ENCODE measurements around the gene FAM131C. TPM values are rescaled to one million over a fixed set of nuclear protein-coding genes. Genes with fewer than 3 reads are reported as not detected.

The FAM131C gene
- total RNA-seq, 1 donor = 0.36 TPM

- Histone ChIP-seq H3K4me1 (ENCODE audit: insufficient read depth, low read length) (peaks cover 31% of the 10 kb centered on the region), H3K9me3 (ENCODE audit: low read depth, low read length) (no peaks in the 10 kb centered on the region), H2AFZ (ENCODE audit: low read length) (peak overlapping the region; percentile 40), H3K4me3 (ENCODE audit: insufficient read depth, low read length) (peak overlapping the region; percentile 66), H3K4me2 (ENCODE audit: insufficient read depth, low read length) (peak overlapping the region; percentile 76), H3K27me3 (ENCODE audit: insufficient read depth, low read length) (no peaks in the 10 kb centered on the region), H3K79me2 (ENCODE audit: insufficient read depth, low read length) (no peaks in the 10 kb centered on the region), H3K36me3 (ENCODE audit: insufficient read depth, low read length) (no peaks in the 10 kb centered on the region), H3K27ac (ENCODE audit: low read depth, low read length) (no peak overlapping the region), H4K20me1 (ENCODE audit: insufficient read depth, low read length) (no peaks in the 10 kb centered on the region)
- TF ChIP-seq CTCF (IDR thresholded peaks at IDR 0.05; ENCODE audit: extremely low read depth, low read depth, low read length) = no peak
- DNase-seq (ENCODE audit: insufficient read length, low spot score, missing footprints) = peak; percentile 81
Observed at GRCh38 chr1:16072616-16073484, 601 bp downstream of the FAM131C start.

- no peak overlapping the region for H3K4me3 ChIP-seq (ENCODE audit: insufficient read depth, low read length)
- peaks cover 28% of the 10 kb centered on the region for H3K4me1 ChIP-seq (ENCODE audit: insufficient read depth, low read length)
- no peak overlapping the region for H3K4me2 ChIP-seq (ENCODE audit: insufficient read depth, low read length)
- H2AFZ ChIP-seq (ENCODE audit: low read length) = no peak overlapping the region
- no peak for TF ChIP-seq CTCF (IDR thresholded peaks at IDR 0.05; ENCODE audit: extremely low read depth, low read depth, low read length)
- DNase-seq (ENCODE audit: insufficient read length, low spot score, missing footprints) = peak; percentile 69
- no peak overlapping the region for H3K27ac ChIP-seq (ENCODE audit: low read depth, low read length)
- H3K36me3 ChIP-seq (ENCODE audit: insufficient read depth, low read length) = no peaks in the 10 kb centered on the region
- no peaks in the 10 kb centered on the region for H3K79me2 ChIP-seq (ENCODE audit: insufficient read depth, low read length)
- no peaks in the 10 kb centered on the region for H4K20me1 ChIP-seq (ENCODE audit: insufficient read depth, low read length)
- no peaks in the 10 kb centered on the region for H3K27me3 ChIP-seq (ENCODE audit: insufficient read depth, low read length)
- no peaks in the 10 kb centered on the region for H3K9me3 ChIP-seq (ENCODE audit: low read depth, low read length)
Observed at GRCh38 chr1:16072095-16072494, 1.4 kb downstream of the FAM131C start.

- Histone ChIP-seq H3K9me3 (ENCODE audit: low read depth, low read length) (no peaks in the 10 kb centered on the region), H4K20me1 (ENCODE audit: insufficient read depth, low read length) (no peaks in the 10 kb centered on the region), H3K4me3 (ENCODE audit: insufficient read depth, low read length) (no peak overlapping the region), H2AFZ (ENCODE audit: low read length) (no peak overlapping the region), H3K27ac (ENCODE audit: low read depth, low read length) (no peak overlapping the region), H3K4me1 (ENCODE audit: insufficient read depth, low read length) (peaks cover 23% of the 10 kb centered on the region), H3K36me3 (ENCODE audit: insufficient read depth, low read length) (no peaks in the 10 kb centered on the region), H3K79me2 (ENCODE audit: insufficient read depth, low read length) (no peaks in the 10 kb centered on the region), H3K27me3 (ENCODE audit: insufficient read depth, low read length) (no peaks in the 10 kb centered on the region), H3K4me2 (ENCODE audit: insufficient read depth, low read length) (no peak overlapping the region)
- no peak for TF ChIP-seq CTCF (IDR thresholded peaks at IDR 0.05; ENCODE audit: extremely low read depth, low read depth, low read length)
- DNase-seq (ENCODE audit: insufficient read length, low spot score, missing footprints) = peak; percentile 71
Observed at GRCh38 chr1:16071614-16072013, 1.8 kb downstream of the FAM131C start.

GRCh38 chr1:16070640-16071355 lies 2.7 kb downstream of the FAM131C start:
- Histone ChIP-seq H3K9me3 (ENCODE audit: low read depth, low read length) (no peaks in the 10 kb centered on the region), H3K4me2 (ENCODE audit: insufficient read depth, low read length) (no peak overlapping the region), H3K36me3 (ENCODE audit: insufficient read depth, low read length) (no peaks in the 10 kb centered on the region), H2AFZ (ENCODE audit: low read length) (no peak overlapping the region), H3K27ac (ENCODE audit: low read depth, low read length) (no peak overlapping the region), H4K20me1 (ENCODE audit: insufficient read depth, low read length) (no peaks in the 10 kb centered on the region), H3K4me1 (ENCODE audit: insufficient read depth, low read length) (peaks cover 15% of the 10 kb centered on the region), H3K4me3 (ENCODE audit: insufficient read depth, low read length) (no peak overlapping the region), H3K27me3 (ENCODE audit: insufficient read depth, low read length) (no peaks in the 10 kb centered on the region), H3K79me2 (ENCODE audit: insufficient read depth, low read length) (no peaks in the 10 kb centered on the region)
- no peak for TF ChIP-seq CTCF (IDR thresholded peaks at IDR 0.05; ENCODE audit: extremely low read depth, low read depth, low read length)
- peak; percentile 73 for DNase-seq (ENCODE audit: insufficient read length, low spot score, missing footprints)

Data from osteoblast (primary cell).